Panc1 (cell line): ENCODE data around the gene PKD1L1. TPM values are rescaled to one million over a fixed set of nuclear protein-coding genes. Genes with fewer than 3 reads are reported as not detected.

Experiments
- ATAC-seq: fragments of 200-7000 bp; cut with Tn5 transposase; 2 replicates; pipeline ENCODE4 v1.9.1; 2020; ENCODE audit warnings: mild to moderate bottlenecking, moderate library complexity
- BruUV-seq: library from RNA; stranded (reverse); fragments of 400-500 nt; replicated peaks from 2 replicates; lab custom pipeline; 2021; lab: Mats Ljungman, UMichigan
- CTCF ChIA-PET: fragments of 300-600 bp; sonication (Branson Sonifier 250); formaldehyde crosslinking; loops from one replicate; lab custom pipeline; 2022; ENCODE audit warnings: antibody characterized with exemption; lab: Charles Lee
- POLR2A ChIA-PET: fragments of 300-600 bp; sonication (Branson Sonifier 250); formaldehyde crosslinking; loops from one replicate; lab custom pipeline; 2022; ENCODE audit warnings: antibody characterized with exemption; lab: Charles Lee
- DNase-seq: peaks from one replicate; pipeline ENCODE4 v3.0.0-alpha.2; 2010; ENCODE audit warnings: low read depth, low spot score
- H3K27ac ChIP-seq: 2 replicates; pipeline ENCODE4 v1.5.1; 2011; ENCODE audit warnings: mild to moderate bottlenecking, low read length, inconsistent platforms
- H3K27me3 ChIP-seq: fragments of 200-500 bp; sonication (Bioruptor generic); 2 replicates; pipeline ENCODE4 v1.6.0; 2014; ENCODE audit warnings: low read length, inconsistent platforms; ENCODE audit not compliant: control insufficient read depth, insufficient read depth
- H3K36me3 ChIP-seq: fragments of 200-500 bp; sonication (Bioruptor generic); 2 replicates; pipeline ENCODE4 v1.5.1; 2014; ENCODE audit warnings: inconsistent platforms, mild to moderate bottlenecking, low read length, moderate library complexity; ENCODE audit not compliant: control insufficient read depth, insufficient read depth
- H3K4me1 ChIP-seq: 2 replicates; pipeline ENCODE4 v1.5.1; 2011; ENCODE audit warnings: inconsistent platforms, mild to moderate bottlenecking, low read length, moderate library complexity; ENCODE audit not compliant: control insufficient read depth, insufficient read depth
- H3K4me3 ChIP-seq, 2 experiments: 2 replicates each; pipeline ENCODE4 v1.5.1; 2011 to 2012; ENCODE audit warnings: low read depth in 2 of 2, low read length in 2 of 2, mild to moderate bottlenecking in 2 of 2, inconsistent platforms in 1 of 2, moderate library complexity in 1 of 2
- H3K9me3 ChIP-seq: fragments of 200-500 bp; sonication (Bioruptor generic); 2 replicates; pipeline ENCODE4 v1.5.1; 2014; ENCODE audit warnings: low read depth, mild to moderate bottlenecking, inconsistent platforms, low read length, moderate library complexity; ENCODE audit not compliant: control insufficient read depth, insufficient read depth
- POLR2AphosphoS5 ChIP-seq: IDR thresholded peaks from 2 replicates; pipeline ENCODE4 v1.6.1; 2012; ENCODE audit warnings: mild to moderate bottlenecking, low read depth, low read length, moderate library complexity
- REST ChIP-seq, 2 experiments: IDR thresholded peaks; 2 replicates each; pipeline ENCODE4 v1.6.1; 2011 to 2012; ENCODE audit warnings: low read depth in 2 of 2, control low read depth in 1 of 2, low read length in 1 of 2, mild to moderate bottlenecking in 1 of 2, moderate library complexity in 1 of 2; ENCODE audit not compliant: insufficient read depth in 1 of 2
- SIN3A ChIP-seq: IDR thresholded peaks from 2 replicates; pipeline ENCODE4 v1.6.1; 2012; ENCODE audit warnings: low read depth, mild to moderate bottlenecking, low read length, moderate library complexity, borderline replicate concordance; ENCODE audit not compliant: insufficient read depth
- TCF7L2 ChIP-seq: IDR thresholded peaks from 2 replicates; pipeline ENCODE4 v1.6.1; 2011; ENCODE audit warnings: mild to moderate bottlenecking, low read depth, low read length, inconsistent platforms
- in situ Hi-C: cut with HindIII; loops from 2 replicates; pipeline ENCODE4 v1.10.0; 2016; ENCODE audit warnings: low sequenced_read_pairs, low pct_unique_long_range_greater_than_20kb
- intact Hi-C: fragments of 100-400 bp; cut with micrococcal nuclease; formaldehyde crosslinking; loops from one replicate; pipeline ENCODE4 v1.10.0; 2022; ENCODE audit not compliant: unreplicated experiment
- total RNA-seq: library from RNA; stranded (reverse); gene quantifications from one replicate; pipeline ENCODE4 v1.2.1, GENCODE V29; 2021; ENCODE audit not compliant: unreplicated experiment
- TF ChIP-seq, protein P1 (sequence below): fragments of 450-650 bp; IDR thresholded peaks from 2 replicates; pipeline ENCODE4 v1.5.1; 2017; ENCODE audit warnings: mild to moderate bottlenecking

The PKD1L1 gene
- total RNA-seq, 1 experiment from 2014 or later = 2.2 TPM

GRCh38 chr7:47968847-47969774, 20.8 kb upstream of the PKD1L1 start:
- intact Hi-C loops = no loop called here
- in situ Hi-C loops = no loop called here

GRCh38 chr7:47967708-47968107, 19.4 kb upstream of the PKD1L1 start:
- Histone ChIP-seq H3K36me3 (peaks cover 44% of the 10 kb centered on the region), H3K4me3 (no peak overlapping the region), H3K27me3 (no peaks in the 10 kb centered on the region), H3K27ac (no peak overlapping the region; the same call in 1 of the 2 replicates), H3K4me1 (no peaks in the 10 kb centered on the region), H3K9me3 (no peaks in the 10 kb centered on the region)
- no peak for DNase-seq
- ChIA-PET POLR2A (interaction anchor here (0.6 kb wide), 2 partner anchors 35 to 431 kb away, joined by 3 read pairs; no protein-coding TSS in a partner anchor), CTCF (interaction anchor here (0.5 to 0.6 kb wide), 4 partner anchors 22 to 748 kb away, joined by 3 read pairs; no protein-coding TSS in a partner anchor)
- intact Hi-C loops (no loop called here), in situ Hi-C loops (no loop called here)
- BruUV-seq = no TSS peak
- TF ChIP-seq, protein P1, sequence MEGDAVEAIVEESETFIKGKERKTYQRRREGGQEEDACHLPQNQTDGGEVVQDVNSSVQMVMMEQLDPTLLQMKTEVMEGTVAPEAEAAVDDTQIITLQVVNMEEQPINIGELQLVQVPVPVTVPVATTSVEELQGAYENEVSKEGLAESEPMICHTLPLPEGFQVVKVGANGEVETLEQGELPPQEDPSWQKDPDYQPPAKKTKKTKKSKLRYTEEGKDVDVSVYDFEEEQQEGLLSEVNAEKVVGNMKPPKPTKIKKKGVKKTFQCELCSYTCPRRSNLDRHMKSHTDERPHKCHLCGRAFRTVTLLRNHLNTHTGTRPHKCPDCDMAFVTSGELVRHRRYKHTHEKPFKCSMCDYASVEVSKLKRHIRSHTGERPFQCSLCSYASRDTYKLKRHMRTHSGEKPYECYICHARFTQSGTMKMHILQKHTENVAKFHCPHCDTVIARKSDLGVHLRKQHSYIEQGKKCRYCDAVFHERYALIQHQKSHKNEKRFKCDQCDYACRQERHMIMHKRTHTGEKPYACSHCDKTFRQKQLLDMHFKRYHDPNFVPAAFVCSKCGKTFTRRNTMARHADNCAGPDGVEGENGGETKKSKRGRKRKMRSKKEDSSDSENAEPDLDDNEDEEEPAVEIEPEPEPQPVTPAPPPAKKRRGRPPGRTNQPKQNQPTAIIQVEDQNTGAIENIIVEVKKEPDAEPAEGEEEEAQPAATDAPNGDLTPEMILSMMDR = no peak
- TF ChIP-seq REST (IDR thresholded peaks at IDR 0.05; ENCODE audit: insufficient read depth in 1 of 2, low read depth in 2 of 2, low read length in 1 of 2) = no peak
- no peak for TF ChIP-seq TCF7L2
- TF ChIP-seq SIN3A = no peak
- TF ChIP-seq POLR2AphosphoS5 = no peak
- ATAC-seq = no peak

More at GRCh38 chr7:47968847-47969774, 20.8 kb upstream of the PKD1L1 start:
- Histone ChIP-seq H3K27ac (peak overlapping the region; percentile 24), H3K36me3 (peaks cover 47% of the 10 kb centered on the region), H3K4me1 (no peaks in the 10 kb centered on the region), H3K4me3 (no peak overlapping the region), H3K9me3 (no peaks in the 10 kb centered on the region), H3K27me3 (no peaks in the 10 kb centered on the region)
- DNase-seq = no peak
- ChIA-PET CTCF (interaction anchor here (0.6 to 2.4 kb wide), 3 partner anchors 17 to 703 kb away, joined by 3 to 6 read pairs (median 5); no protein-coding TSS in a partner anchor), POLR2A (no interaction called here)
- TF ChIP-seq TCF7L2 (no peak), REST (IDR thresholded peaks at IDR 0.05; ENCODE audit: insufficient read depth in 1 of 2, low read depth in 2 of 2, low read length in 1 of 2) (no peak), SIN3A (no peak), POLR2AphosphoS5 (no peak)
- TF ChIP-seq, protein P1 = peak; percentile 96
- BruUV-seq = no TSS peak
- ATAC-seq = peak; percentile 86
